SK-N-SH (cell line): ENCODE data around the gene RARB. TPM values are rescaled to one million over a fixed set of nuclear protein-coding genes. Genes with fewer than 3 reads are reported as not detected.

Experiments
- CTCF ChIA-PET: fragments of 300-600, 350-600 bp; formaldehyde crosslinking; extraction: SDS; loops from one replicate; lab custom pipeline; 2021; lab: Yijun Ruan, JAX
- POLR2A ChIA-PET: fragments of 350-600 bp; sonication (Branson Sonifier 250); formaldehyde crosslinking; extraction: SDS; loops from one replicate; lab custom pipeline; 2020; ENCODE audit warnings: antibody characterized with exemption, inconsistent platforms; lab: Yijun Ruan, JAX
- DNase-seq: peaks from one replicate; pipeline ENCODE4 v3.0.0; 2012
- H2AFZ ChIP-seq: fragments of 200-600 bp; sonication (generic); 2 replicates; pipeline ENCODE4 v1.8.1; 2016; ENCODE audit warnings: antibody characterized with exemption, mild to moderate bottlenecking, low read depth
- H3F3A ChIP-seq: fragments of 200-600 bp; sonication (generic); replicated peaks from 2 replicates; pipeline ENCODE3; 2016; ENCODE audit warnings: antibody characterized with exemption, mild to moderate bottlenecking; ENCODE audit not compliant: insufficient read depth
- H3K27ac ChIP-seq, 2 experiments: fragments of 200-500 bp in 1 of 2; fragments of 200-600 bp in 1 of 2; sonication (Bioruptor generic) in 1 of 2; sonication (generic), shearing (Covaris generic) in 1 of 2; 2 replicates each; pipeline versions ENCODE4 v1.5.1 to v1.6.1; 2014 to 2016; ENCODE audit warnings: low read depth in 2 of 2, inconsistent platforms in 1 of 2, low read length in 1 of 2, mild to moderate bottlenecking in 1 of 2, mixed read lengths in 1 of 2
- H3K27me3 ChIP-seq: fragments of 200-600 bp; sonication (generic), shearing (Covaris generic); 2 replicates; pipeline ENCODE4 v1.6.1; 2016; ENCODE audit warnings: mixed run types; ENCODE audit not compliant: insufficient read depth
- H3K36me3 ChIP-seq, 2 experiments: fragments of 200-500 bp in 1 of 2; fragments of 200-600 bp in 1 of 2; sonication (Bioruptor generic) in 1 of 2; sonication (generic) in 1 of 2; replicated peaks in 1 of 2; 2 replicates each; pipeline versions ENCODE3 to v1.5.1; 2014 to 2016; ENCODE audit warnings: low read length in 1 of 2, mild to moderate bottlenecking in 1 of 2; ENCODE audit not compliant: insufficient read depth in 2 of 2, control insufficient read depth in 1 of 2
- H3K4me1 ChIP-seq, 2 experiments: fragments of 200-500 bp in 1 of 2; fragments of 200-600 bp in 1 of 2; sonication (Bioruptor generic) in 1 of 2; sonication (generic), shearing (Covaris generic) in 1 of 2; 2 replicates each; pipeline versions ENCODE4 v1.5.1 to v1.6.1; 2014 to 2016; ENCODE audit warnings: low read depth in 1 of 2, low read length in 1 of 2, mixed run types in 1 of 2; ENCODE audit not compliant: insufficient read depth in 2 of 2, control insufficient read depth in 1 of 2
- H3K4me2 ChIP-seq: fragments of 200-600 bp; sonication (generic), shearing (Covaris generic); 2 replicates; pipeline ENCODE4 v1.6.1; 2017; ENCODE audit warnings: mixed run types
- H3K4me3 ChIP-seq, 2 experiments: fragments of 200-500 bp in 1 of 2; fragments of 200-600 bp in 1 of 2; sonication (Bioruptor generic) in 1 of 2; sonication (generic), shearing (Covaris generic) in 1 of 2; 2 replicates each; pipeline versions ENCODE4 v1.5.1 to v1.8.1; 2014 to 2016; ENCODE audit warnings: low read depth in 2 of 2, inconsistent platforms in 1 of 2, low read length in 1 of 2, mild to moderate bottlenecking in 1 of 2, mixed read lengths in 1 of 2, moderate library complexity in 1 of 2
- H3K79me2 ChIP-seq: fragments of 200-600 bp; sonication (generic); 2 replicates; pipeline ENCODE4 v1.8.1; 2017; ENCODE audit warnings: mild to moderate bottlenecking; ENCODE audit not compliant: insufficient read depth
- H3K9ac ChIP-seq: fragments of 200-600 bp; sonication (generic); 2 replicates; pipeline ENCODE4 v1.6.1; 2017; ENCODE audit warnings: mixed run types
- H3K9me2 ChIP-seq: fragments of 200-600 bp; sonication (generic); 2 replicates; pipeline ENCODE4 v1.6.1; 2017; ENCODE audit warnings: mixed run types
- H3K9me3 ChIP-seq: fragments of 200-600 bp; sonication (generic); 2 replicates; pipeline ENCODE4 v1.6.1; 2017; ENCODE audit warnings: mixed run types, mild to moderate bottlenecking, moderate library complexity
- H4K20me1 ChIP-seq: fragments of 200-600 bp; sonication (generic); 2 replicates; pipeline ENCODE4 v1.6.1; 2017; ENCODE audit warnings: mild to moderate bottlenecking, mixed run types; ENCODE audit not compliant: insufficient read depth
- EP300 ChIP-seq, 2 experiments: IDR thresholded peaks; 2 replicates each; pipeline versions ENCODE4 v1.4.0 to v1.6.1; 2012; ENCODE audit warnings: borderline replicate concordance in 1 of 2, low read depth in 1 of 2, low read length in 1 of 2
- FOXJ3 ChIP-seq: sonication (generic); formaldehyde crosslinking; IDR thresholded peaks from 2 replicates; pipeline ENCODE4 v1.5.1; 2020; ENCODE audit warnings: mild to moderate bottlenecking, missing genetic modification reagents
- FOXM1 ChIP-seq: IDR thresholded peaks from 2 replicates; pipeline ENCODE4 v1.4.0; 2012; ENCODE audit warnings: low read depth, mild to moderate bottlenecking
- MEF2A ChIP-seq: IDR thresholded peaks from 2 replicates; pipeline ENCODE4 v1.4.0; 2012; ENCODE audit warnings: low read depth, borderline replicate concordance
- MXI1 ChIP-seq: IDR thresholded peaks from 2 replicates; pipeline ENCODE4 v1.6.1; 2012; ENCODE audit warnings: mild to moderate bottlenecking, low read depth, low read length, improper control_type of control experiment
- RAD21 ChIP-seq: IDR thresholded peaks from 2 replicates; pipeline ENCODE4 v1.6.1; 2012; ENCODE audit warnings: mild to moderate bottlenecking, low read length
- RFX5 ChIP-seq: IDR thresholded peaks from 2 replicates; pipeline ENCODE4 v1.6.1; 2012; ENCODE audit warnings: mild to moderate bottlenecking, improper control_type of control experiment, low read length
- SMC3 ChIP-seq: IDR thresholded peaks from 2 replicates; pipeline ENCODE4 v1.6.1; 2012; ENCODE audit warnings: low read depth, low read length, improper control_type of control experiment
- TAF1 ChIP-seq: IDR thresholded peaks from 2 replicates; pipeline ENCODE4 v1.6.1; 2012; ENCODE audit warnings: low read depth, mild to moderate bottlenecking, low read length, moderate library complexity, borderline replicate concordance
- WGBS: methylation state at CpG from one replicate; pipeline ENCODE4 v1.1.6; 2017; ENCODE audit warnings: low lambda C conversion rate; 5-methylcytosine and 5-hydroxymethylcytosine counted together
- polyA plus RNA-seq, 3 experiments: library from polyadenylated mRNA; depleted of rRNA; stranded (reverse); fragments of >200 nt; gene quantifications; 2 replicates each; pipeline ENCODE4 v1.2.3, GENCODE V29; 2012
- TF ChIP-seq, protein P1 (sequence below): fragments of 150-350 bp; IDR thresholded peaks from 2 replicates; pipeline ENCODE4 v1.6.1; 2016; ENCODE audit warnings: mild to moderate bottlenecking, low read depth, low read length
- TF ChIP-seq, protein P2 (sequence below): IDR thresholded peaks from 2 replicates; pipeline ENCODE4; 2012
- TF ChIP-seq, protein P3 (sequence below): fragments of 200-600 bp; sonication (generic); IDR thresholded peaks from 2 replicates; pipeline ENCODE4 v1.6.1; 2017; ENCODE audit warnings: antibody characterized with exemption, mild to moderate bottlenecking, moderate library complexity
- TF ChIP-seq, protein P4 (sequence below): IDR thresholded peaks from 2 replicates; pipeline ENCODE4 v1.4.0; 2012; ENCODE audit warnings: low read depth, borderline replicate concordance

Gene RARB
- polyA plus RNA-seq, 1 of the 3 experiments (the other 2 are of a cell fraction), result 10.7 TPM

DNA sequence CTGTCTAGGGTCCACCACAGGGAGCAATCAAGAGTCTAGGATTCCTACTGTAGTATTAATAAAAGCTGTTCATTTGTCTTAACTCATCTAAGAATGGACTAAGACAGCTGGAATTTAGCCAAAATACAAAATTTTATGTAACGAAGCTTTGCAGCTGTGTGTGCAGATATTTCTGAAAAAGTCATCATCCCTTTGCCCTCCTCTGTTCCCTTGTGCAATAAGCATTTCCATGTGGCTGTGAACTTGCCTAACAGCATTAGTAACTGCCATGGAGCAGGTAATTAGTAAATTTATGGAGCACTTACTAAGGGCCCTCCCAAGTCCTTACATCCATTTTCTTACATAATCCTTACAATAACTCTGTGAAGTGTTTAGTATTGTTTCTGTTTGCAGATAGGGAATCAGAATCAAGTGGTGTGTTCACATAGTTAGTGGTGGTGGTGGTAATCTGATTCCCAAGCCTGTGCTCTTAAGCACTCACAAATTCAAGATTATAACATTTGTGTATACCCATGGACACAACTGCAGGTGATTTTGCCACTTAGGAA lies 114.5 kb downstream of the RARB start:
- TF ChIP-seq MEF2A, result no peak
- TF ChIP-seq, protein P1, sequence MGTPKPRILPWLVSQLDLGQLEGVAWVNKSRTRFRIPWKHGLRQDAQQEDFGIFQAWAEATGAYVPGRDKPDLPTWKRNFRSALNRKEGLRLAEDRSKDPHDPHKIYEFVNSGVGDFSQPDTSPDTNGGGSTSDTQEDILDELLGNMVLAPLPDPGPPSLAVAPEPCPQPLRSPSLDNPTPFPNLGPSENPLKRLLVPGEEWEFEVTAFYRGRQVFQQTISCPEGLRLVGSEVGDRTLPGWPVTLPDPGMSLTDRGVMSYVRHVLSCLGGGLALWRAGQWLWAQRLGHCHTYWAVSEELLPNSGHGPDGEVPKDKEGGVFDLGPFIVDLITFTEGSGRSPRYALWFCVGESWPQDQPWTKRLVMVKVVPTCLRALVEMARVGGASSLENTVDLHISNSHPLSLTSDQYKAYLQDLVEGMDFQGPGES, result no peak
- no peak for TF ChIP-seq RAD21
- no peak for TF ChIP-seq RFX5
- TF ChIP-seq, protein P2, sequence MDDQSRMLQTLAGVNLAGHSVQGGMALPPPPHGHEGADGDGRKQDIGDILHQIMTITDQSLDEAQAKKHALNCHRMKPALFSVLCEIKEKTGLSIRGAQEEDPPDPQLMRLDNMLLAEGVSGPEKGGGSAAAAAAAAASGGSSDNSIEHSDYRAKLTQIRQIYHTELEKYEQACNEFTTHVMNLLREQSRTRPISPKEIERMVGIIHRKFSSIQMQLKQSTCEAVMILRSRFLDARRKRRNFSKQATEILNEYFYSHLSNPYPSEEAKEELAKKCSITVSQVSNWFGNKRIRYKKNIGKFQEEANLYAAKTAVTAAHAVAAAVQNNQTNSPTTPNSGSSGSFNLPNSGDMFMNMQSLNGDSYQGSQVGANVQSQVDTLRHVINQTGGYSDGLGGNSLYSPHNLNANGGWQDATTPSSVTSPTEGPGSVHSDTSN, result no peak
- TF ChIP-seq TAF1, result no peak
- TF ChIP-seq MXI1, result no peak
- no peak for TF ChIP-seq SMC3
- no peak for TF ChIP-seq EP300 (IDR thresholded peaks at IDR 0.05; ENCODE audit: borderline replicate concordance in 1 of 2, low read depth in 1 of 2, low read length in 1 of 2)
- no peak for TF ChIP-seq FOXJ3
- TF ChIP-seq, protein P3, sequence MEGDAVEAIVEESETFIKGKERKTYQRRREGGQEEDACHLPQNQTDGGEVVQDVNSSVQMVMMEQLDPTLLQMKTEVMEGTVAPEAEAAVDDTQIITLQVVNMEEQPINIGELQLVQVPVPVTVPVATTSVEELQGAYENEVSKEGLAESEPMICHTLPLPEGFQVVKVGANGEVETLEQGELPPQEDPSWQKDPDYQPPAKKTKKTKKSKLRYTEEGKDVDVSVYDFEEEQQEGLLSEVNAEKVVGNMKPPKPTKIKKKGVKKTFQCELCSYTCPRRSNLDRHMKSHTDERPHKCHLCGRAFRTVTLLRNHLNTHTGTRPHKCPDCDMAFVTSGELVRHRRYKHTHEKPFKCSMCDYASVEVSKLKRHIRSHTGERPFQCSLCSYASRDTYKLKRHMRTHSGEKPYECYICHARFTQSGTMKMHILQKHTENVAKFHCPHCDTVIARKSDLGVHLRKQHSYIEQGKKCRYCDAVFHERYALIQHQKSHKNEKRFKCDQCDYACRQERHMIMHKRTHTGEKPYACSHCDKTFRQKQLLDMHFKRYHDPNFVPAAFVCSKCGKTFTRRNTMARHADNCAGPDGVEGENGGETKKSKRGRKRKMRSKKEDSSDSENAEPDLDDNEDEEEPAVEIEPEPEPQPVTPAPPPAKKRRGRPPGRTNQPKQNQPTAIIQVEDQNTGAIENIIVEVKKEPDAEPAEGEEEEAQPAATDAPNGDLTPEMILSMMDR, result no peak
- TF ChIP-seq, protein P4, sequence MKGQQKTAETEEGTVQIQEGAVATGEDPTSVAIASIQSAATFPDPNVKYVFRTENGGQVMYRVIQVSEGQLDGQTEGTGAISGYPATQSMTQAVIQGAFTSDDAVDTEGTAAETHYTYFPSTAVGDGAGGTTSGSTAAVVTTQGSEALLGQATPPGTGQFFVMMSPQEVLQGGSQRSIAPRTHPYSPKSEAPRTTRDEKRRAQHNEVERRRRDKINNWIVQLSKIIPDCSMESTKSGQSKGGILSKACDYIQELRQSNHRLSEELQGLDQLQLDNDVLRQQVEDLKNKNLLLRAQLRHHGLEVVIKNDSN, result no peak
- TF ChIP-seq FOXM1, result no peak
- H3K36me3 ChIP-seq, result no peaks in the 10 kb centered on the region
- H2AFZ ChIP-seq, result no peak overlapping the region
- H3K9me2 ChIP-seq, result no peaks in the 10 kb centered on the region
- ChIA-PET CTCF (interaction anchor here (0.7 kb wide), 1 partner anchor 21 kb away, joined by 3 read pairs; no protein-coding TSS in a partner anchor), POLR2A (no interaction called here)
- peaks cover 5% of the 10 kb centered on the region; the same call in 1 of the 2 replicates for H3K79me2 ChIP-seq
- no peak overlapping the region for H3K4me3 ChIP-seq
- H3K27ac ChIP-seq, result no peak overlapping the region
- H3K9me3 ChIP-seq, result no peaks in the 10 kb centered on the region
- no peaks in the 10 kb centered on the region; a peak in 1 of 4 replicates for H3K4me1 ChIP-seq
- H3F3A ChIP-seq, result no peaks in the 10 kb centered on the region
- WGBS, result 65% methylated on average over 1 of the region's 1 CpG
- no peak for DNase-seq
- H4K20me1 ChIP-seq, result no peaks in the 10 kb centered on the region
- no peak overlapping the region for H3K4me2 ChIP-seq
- no peaks in the 10 kb centered on the region for H3K27me3 ChIP-seq
- no peak overlapping the region for H3K9ac ChIP-seq
